Body of pancreas (tissue), 4 donors: Measurements from ENCODE around the gene ITGAX.

Source experiments
- POLR2A ChIP-seq, 3 donors: fragments of 450-650 bp; IDR thresholded peaks; one replicate each; pipeline ENCODE4 v1.6.1; 2016; ENCODE audit warnings: antibody characterized with exemption in 3 of 3, mild to moderate bottlenecking in 2 of 3
- TF ChIP-seq, protein P1 (sequence below), 7 experiments: fragments of 450-650 bp in 4 of 7; fragments of 200-600 bp in 3 of 7; sonication (generic) in 3 of 7; IDR thresholded peaks; one replicate each; pipeline ENCODE4 v1.5.1; 2016 to 2019; ENCODE audit warnings: antibody characterized with exemption in 7 of 7

DNA sequence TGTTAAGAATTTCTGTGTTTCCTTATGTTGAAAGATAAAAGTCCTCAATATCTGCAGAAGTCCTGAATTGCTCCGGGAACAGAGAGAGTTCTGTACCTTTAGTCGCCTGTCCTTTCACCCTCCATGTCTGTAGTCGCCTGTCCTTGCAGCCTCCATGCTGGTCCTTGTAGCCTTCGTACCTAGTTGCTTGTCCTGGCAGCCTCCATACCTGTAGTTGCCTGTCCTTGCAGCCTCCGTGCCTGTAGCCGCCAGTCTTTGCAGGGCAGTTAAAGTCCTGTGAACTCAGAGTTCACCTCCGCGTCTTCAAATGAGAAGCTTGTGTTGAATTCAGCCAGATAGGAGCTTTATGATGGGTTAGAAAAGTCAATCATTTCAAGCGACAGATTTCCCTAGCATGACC, 19.5 kb upstream of the ITGAX start:
- TF ChIP-seq, protein P1, sequence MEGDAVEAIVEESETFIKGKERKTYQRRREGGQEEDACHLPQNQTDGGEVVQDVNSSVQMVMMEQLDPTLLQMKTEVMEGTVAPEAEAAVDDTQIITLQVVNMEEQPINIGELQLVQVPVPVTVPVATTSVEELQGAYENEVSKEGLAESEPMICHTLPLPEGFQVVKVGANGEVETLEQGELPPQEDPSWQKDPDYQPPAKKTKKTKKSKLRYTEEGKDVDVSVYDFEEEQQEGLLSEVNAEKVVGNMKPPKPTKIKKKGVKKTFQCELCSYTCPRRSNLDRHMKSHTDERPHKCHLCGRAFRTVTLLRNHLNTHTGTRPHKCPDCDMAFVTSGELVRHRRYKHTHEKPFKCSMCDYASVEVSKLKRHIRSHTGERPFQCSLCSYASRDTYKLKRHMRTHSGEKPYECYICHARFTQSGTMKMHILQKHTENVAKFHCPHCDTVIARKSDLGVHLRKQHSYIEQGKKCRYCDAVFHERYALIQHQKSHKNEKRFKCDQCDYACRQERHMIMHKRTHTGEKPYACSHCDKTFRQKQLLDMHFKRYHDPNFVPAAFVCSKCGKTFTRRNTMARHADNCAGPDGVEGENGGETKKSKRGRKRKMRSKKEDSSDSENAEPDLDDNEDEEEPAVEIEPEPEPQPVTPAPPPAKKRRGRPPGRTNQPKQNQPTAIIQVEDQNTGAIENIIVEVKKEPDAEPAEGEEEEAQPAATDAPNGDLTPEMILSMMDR (IDR thresholded peaks at IDR 0.05): no peak
- no peak for TF ChIP-seq POLR2A (IDR thresholded peaks at IDR 0.05)
